Loucy (cell line): Measurements from ENCODE around the gene GPR82.

Experiments used
- H2AFZ ChIP-seq: fragments of 200-600 bp; sonication (generic); 2 replicates; pipeline ENCODE4 v1.6.0; 2016; ENCODE audit warnings: antibody characterized with exemption, mild to moderate bottlenecking, low read length, moderate library complexity
- H3F3A ChIP-seq: fragments of 200-600 bp; 2 replicates; pipeline ENCODE4 v1.6.0; 2016; ENCODE audit warnings: antibody characterized with exemption, low read depth, mild to moderate bottlenecking
- H3K27me3 ChIP-seq: fragments of 200-600 bp; sonication (generic); 2 replicates; pipeline ENCODE4 v1.6.1; 2014; ENCODE audit warnings: low read length, mild to moderate bottlenecking; ENCODE audit not compliant: insufficient read depth, poor library complexity, severe bottlenecking
- H3K36me3 ChIP-seq: fragments of 200-600 bp; sonication (generic); 2 replicates; pipeline ENCODE4 v1.6.1; 2016; ENCODE audit warnings: low read length; ENCODE audit not compliant: insufficient read depth
- H3K4me1 ChIP-seq: fragments of 200-600 bp; sonication (generic); 2 replicates; pipeline ENCODE4 v1.5.1; 2014; ENCODE audit warnings: low read length, mild to moderate bottlenecking; ENCODE audit not compliant: insufficient read depth, poor library complexity, severe bottlenecking
- H3K4me2 ChIP-seq: fragments of 200-600 bp; sonication (generic); 2 replicates; pipeline ENCODE4 v1.6.0; 2014; ENCODE audit warnings: antibody characterized with exemption, low read length, low read depth, mild to moderate bottlenecking; ENCODE audit not compliant: poor library complexity, severe bottlenecking
- H3K4me3 ChIP-seq: fragments of 200-600 bp; sonication (generic); 2 replicates; pipeline ENCODE4 v1.5.1; 2014; ENCODE audit warnings: low read length, mild to moderate bottlenecking, mixed read lengths; ENCODE audit not compliant: poor library complexity, severe bottlenecking
- H3K79me2 ChIP-seq: fragments of 200-600 bp; sonication (generic); 2 replicates; pipeline ENCODE4 v1.6.1; 2014; ENCODE audit warnings: low read length; ENCODE audit not compliant: insufficient read depth
- H3K9ac ChIP-seq: fragments of 200-600 bp; sonication (generic); 2 replicates; pipeline ENCODE4 v1.6.0; 2014; ENCODE audit warnings: mild to moderate bottlenecking, low read depth, low read length, moderate library complexity; ENCODE audit not compliant: poor library complexity, severe bottlenecking
- H3K9me2 ChIP-seq: fragments of 200-600 bp; sonication (generic); replicated peaks from 2 replicates; pipeline ENCODE4 v1.6.1; 2016; ENCODE audit warnings: low read depth, low read length, mixed read lengths
- H3K9me3 ChIP-seq: fragments of 200-600 bp; sonication (generic); 2 replicates; pipeline ENCODE4 v1.6.1; 2014; ENCODE audit warnings: mild to moderate bottlenecking, antibody characterized with exemption, low read length, low read depth; ENCODE audit not compliant: insufficient read depth
- H4K20me1 ChIP-seq: fragments of 200-600 bp; sonication (generic); 2 replicates; pipeline ENCODE4 v1.6.0; 2014; ENCODE audit warnings: antibody characterized with exemption, low read length, mild to moderate bottlenecking; ENCODE audit not compliant: insufficient read depth, poor library complexity, severe bottlenecking
- EZH2phosphoT487 ChIP-seq: fragments of 200-600 bp; IDR thresholded peaks from 2 replicates; pipeline ENCODE4 v1.6.1; 2018; ENCODE audit warnings: antibody characterized with exemption, mild to moderate bottlenecking, moderate library complexity, borderline replicate concordance
- TF ChIP-seq, protein P1 (sequence below): fragments of 200-600 bp; sonication (generic); conservative IDR thresholded peaks from 2 replicates; pipeline ENCODE4 v1.5.1; 2014; ENCODE audit warnings: mild to moderate bottlenecking, antibody characterized with exemption, low read length

Gene GPR82

GRCh38 chrX:41761702-41762101 lies 37.7 kb downstream of the GPR82 start:
- Histone ChIP-seq H3K9me2 (no peaks in the 10 kb centered on the region), H3F3A (no peaks in the 10 kb centered on the region), H2AFZ (no peak overlapping the region), H4K20me1 (no peaks in the 10 kb centered on the region), H3K79me2 (no peaks in the 10 kb centered on the region), H3K9ac (no peak overlapping the region), H3K4me1 (no peaks in the 10 kb centered on the region), H3K9me3 (no peaks in the 10 kb centered on the region), H3K4me2 (no peak overlapping the region), H3K36me3 (no peaks in the 10 kb centered on the region), H3K4me3 (no peak overlapping the region), H3K27me3 (no peaks in the 10 kb centered on the region)
- TF ChIP-seq EZH2phosphoT487: no peak
- TF ChIP-seq, protein P1, sequence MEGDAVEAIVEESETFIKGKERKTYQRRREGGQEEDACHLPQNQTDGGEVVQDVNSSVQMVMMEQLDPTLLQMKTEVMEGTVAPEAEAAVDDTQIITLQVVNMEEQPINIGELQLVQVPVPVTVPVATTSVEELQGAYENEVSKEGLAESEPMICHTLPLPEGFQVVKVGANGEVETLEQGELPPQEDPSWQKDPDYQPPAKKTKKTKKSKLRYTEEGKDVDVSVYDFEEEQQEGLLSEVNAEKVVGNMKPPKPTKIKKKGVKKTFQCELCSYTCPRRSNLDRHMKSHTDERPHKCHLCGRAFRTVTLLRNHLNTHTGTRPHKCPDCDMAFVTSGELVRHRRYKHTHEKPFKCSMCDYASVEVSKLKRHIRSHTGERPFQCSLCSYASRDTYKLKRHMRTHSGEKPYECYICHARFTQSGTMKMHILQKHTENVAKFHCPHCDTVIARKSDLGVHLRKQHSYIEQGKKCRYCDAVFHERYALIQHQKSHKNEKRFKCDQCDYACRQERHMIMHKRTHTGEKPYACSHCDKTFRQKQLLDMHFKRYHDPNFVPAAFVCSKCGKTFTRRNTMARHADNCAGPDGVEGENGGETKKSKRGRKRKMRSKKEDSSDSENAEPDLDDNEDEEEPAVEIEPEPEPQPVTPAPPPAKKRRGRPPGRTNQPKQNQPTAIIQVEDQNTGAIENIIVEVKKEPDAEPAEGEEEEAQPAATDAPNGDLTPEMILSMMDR: no peak

DNA sequence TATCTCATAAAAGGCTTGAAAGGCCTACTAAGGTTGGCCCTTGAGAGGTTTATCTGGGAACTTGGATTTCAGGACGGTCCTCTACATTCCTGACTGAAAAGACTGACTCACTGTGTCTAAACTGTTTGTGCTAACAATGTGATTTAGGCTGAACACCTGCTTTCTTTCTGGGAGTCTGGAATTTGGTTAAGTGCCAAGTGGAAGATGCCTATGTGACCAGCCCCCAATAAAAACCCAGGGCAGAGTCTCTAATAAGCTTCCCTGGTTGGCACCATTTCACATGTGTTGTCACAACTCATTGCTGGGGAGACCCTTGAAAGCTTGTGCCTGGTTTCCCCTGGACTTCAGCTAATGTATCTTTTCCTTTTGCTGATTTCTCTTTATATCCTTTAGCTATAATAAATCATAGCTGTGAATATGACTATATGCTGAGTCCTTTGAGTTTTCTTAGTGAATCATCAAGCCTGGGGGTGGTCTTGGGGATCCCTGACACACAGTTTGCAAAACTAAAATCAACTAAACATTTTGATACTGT lies 55.1 kb downstream of the GPR82 start:
- H3K9ac ChIP-seq: no peak overlapping the region
- H3K4me2 ChIP-seq: no peak overlapping the region
- H3F3A ChIP-seq: no peaks in the 10 kb centered on the region
- H3K9me3 ChIP-seq: no peaks in the 10 kb centered on the region
- H2AFZ ChIP-seq: no peak overlapping the region
- no peaks in the 10 kb centered on the region for H3K79me2 ChIP-seq
- no peaks in the 10 kb centered on the region for H3K4me1 ChIP-seq
- no peak overlapping the region for H3K4me3 ChIP-seq
- no peaks in the 10 kb centered on the region for H3K27me3 ChIP-seq
- peaks cover 6% of the 10 kb centered on the region; the same call in 1 of the 2 replicates for H3K36me3 ChIP-seq
- no peak for TF ChIP-seq EZH2phosphoT487
- TF ChIP-seq, protein P1: no peak
- H4K20me1 ChIP-seq: no peaks in the 10 kb centered on the region
- H3K9me2 ChIP-seq: no peaks in the 10 kb centered on the region
